Measurements from ENCODE around the gene GRIK3.

DNA sequence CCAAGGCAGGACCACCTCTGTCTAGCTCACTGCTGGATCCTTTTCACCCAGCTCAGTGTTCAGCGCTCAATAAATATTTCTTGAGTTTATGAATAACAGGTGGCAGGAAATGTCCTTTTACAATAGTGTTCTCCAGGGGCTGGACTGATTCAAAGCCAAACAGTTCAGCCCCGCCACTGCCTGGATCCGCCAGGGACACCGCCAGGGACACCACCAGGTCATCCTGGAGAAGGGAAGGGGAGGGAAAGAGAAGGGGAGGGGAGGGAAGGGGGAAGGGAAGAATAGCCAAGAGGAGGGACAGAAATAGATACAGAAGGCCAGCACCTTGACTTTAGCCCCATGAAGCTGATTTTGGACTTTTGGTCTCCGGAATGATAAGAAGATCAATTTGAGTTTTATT, 255.6 kb downstream of the GRIK3 start:
- no peak for TF ChIP-seq AR (CRISPR knock-in tag; IDR thresholded peaks at IDR 0.05)
- TF ChIP-seq FOXP1 (CRISPR knock-in tag; IDR thresholded peaks at IDR 0.05; ENCODE audit: borderline replicate concordance) = no peak
- no peak for TF ChIP-seq CTCF (IDR thresholded peaks at IDR 0.05)
- no peak for TF ChIP-seq ZNF138 (CRISPR knock-in tag; conservative IDR thresholded peaks at IDR 0.05)
- TF ChIP-seq ZNF121 (CRISPR knock-in tag; IDR thresholded peaks at IDR 0.05) = no peak
- no peak for TF ChIP-seq TEAD4 (CRISPR knock-in tag; IDR thresholded peaks at IDR 0.05)
- TF ChIP-seq, protein P1, sequence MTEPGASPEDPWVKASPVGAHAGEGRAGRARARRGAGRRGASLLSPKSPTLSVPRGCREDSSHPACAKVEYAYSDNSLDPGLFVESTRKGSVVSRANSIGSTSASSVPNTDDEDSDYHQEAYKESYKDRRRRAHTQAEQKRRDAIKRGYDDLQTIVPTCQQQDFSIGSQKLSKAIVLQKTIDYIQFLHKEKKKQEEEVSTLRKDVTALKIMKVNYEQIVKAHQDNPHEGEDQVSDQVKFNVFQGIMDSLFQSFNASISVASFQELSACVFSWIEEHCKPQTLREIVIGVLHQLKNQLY (CRISPR knock-in tag; IDR thresholded peaks at IDR 0.05) = no peak
- TF ChIP-seq CREB1 (CRISPR knock-in tag; IDR thresholded peaks at IDR 0.05) = no peak
- no peak for TF ChIP-seq SMAD3 (CRISPR knock-in tag; IDR thresholded peaks at IDR 0.05; ENCODE audit: borderline replicate concordance)
- TF ChIP-seq FOXK1 (CRISPR knock-in tag; IDR thresholded peaks at IDR 0.05) = no peak
- no peak for TF ChIP-seq ESRRA (CRISPR knock-in tag; IDR thresholded peaks at IDR 0.05; ENCODE audit: borderline replicate concordance)
- no peak for TF ChIP-seq IRF1 (CRISPR knock-in tag; IDR thresholded peaks at IDR 0.05)
- no peak for TF ChIP-seq ELF4 (CRISPR knock-in tag; IDR thresholded peaks at IDR 0.05; ENCODE audit: low read depth)

Measured in WTC11 (cell line).